GM19239 (cell line): ENCODE measurements around the gene FAM78B.

ENCODE experiments used
- DNase-seq: peaks from one replicate; pipeline ENCODE4 v3.0.0; 2011; ENCODE audit warnings: low spot score; ENCODE audit not compliant: insufficient read length
- FAIRE-seq: peaks from 2 replicates; lab custom pipeline; 2011; peaks lifted over from hg19 to GRCh38; lab: Jason Lieb, UNC

FAM78B gene

GRCh38 chr1:166165661-166166328 lies 1.0 kb downstream of the FAM78B start:
- DNase-seq (no peak), FAIRE-seq (no peak)

- DNase-seq: no peak
- FAIRE-seq: peak; percentile 14
Measured at GRCh38 chr1:166164995-166165660, 1.7 kb downstream of the FAM78B start.

- DNase-seq: no peak
- FAIRE-seq: peak; percentile 4
Measured at GRCh38 chr1:166164646-166164994, 2.2 kb downstream of the FAM78B start.

- FAIRE-seq: no peak
- DNase-seq: no peak
Measured at GRCh38 chr1:166159656-166160055, 7.1 kb downstream of the FAM78B start.

- no peak for FAIRE-seq
- no peak for DNase-seq
Measured at GRCh38 chr1:166156674-166157073, 10.1 kb downstream of the FAM78B start.

GRCh38 chr1:166155108-166155507 lies 11.7 kb downstream of the FAM78B start:
- no peak for DNase-seq
- FAIRE-seq: no peak

- FAIRE-seq (no peak), DNase-seq (no peak)
Measured at GRCh38 chr1:166153525-166154314, 13.1 kb downstream of the FAM78B start.

- FAIRE-seq: no peak
- DNase-seq: no peak
Measured at GRCh38 chr1:166152978-166153377, 13.8 kb downstream of the FAM78B start.

- FAIRE-seq (no peak), DNase-seq (no peak)
Measured at GRCh38 chr1:166151804-166152203, 15.0 kb downstream of the FAM78B start.

- DNase-seq (no peak), FAIRE-seq (no peak)
Measured at GRCh38 chr1:166145499-166145898, 21.3 kb downstream of the FAM78B start.

GRCh38 chr1:166141969-166142368 lies 24.8 kb downstream of the FAM78B start:
- DNase-seq (no peak), FAIRE-seq (no peak)

- DNase-seq (no peak), FAIRE-seq (no peak)
Measured at GRCh38 chr1:166140251-166140650, 26.6 kb downstream of the FAM78B start.

- DNase-seq (no peak), FAIRE-seq (no peak)
Measured at GRCh38 chr1:166139735-166140134, 27.1 kb downstream of the FAM78B start.

- DNase-seq (no peak), FAIRE-seq (no peak)
Measured at GRCh38 chr1:166136699-166137401, 30.0 kb downstream of the FAM78B start.

GRCh38 chr1:166136222-166136621 lies 30.6 kb downstream of the FAM78B start:
- FAIRE-seq: no peak

GRCh38 chr1:166133857-166134256 lies 32.9 kb downstream of the FAM78B start:
- DNase-seq (peak; percentile 7), FAIRE-seq (no peak)

More at GRCh38 chr1:166136222-166136621, 30.6 kb downstream of the FAM78B start:
- DNase-seq: no peak

GRCh38 chr1:166133276-166133841 lies 33.4 kb downstream of the FAM78B start:
- no peak for FAIRE-seq
- no peak for DNase-seq

- no peak for FAIRE-seq
- no peak for DNase-seq
Measured at GRCh38 chr1:166132496-166132895, 34.3 kb downstream of the FAM78B start.

- no peak for DNase-seq
- no peak for FAIRE-seq
Measured at GRCh38 chr1:166129006-166129405, 37.8 kb downstream of the FAM78B start.

GRCh38 chr1:166128195-166128594 lies 38.6 kb downstream of the FAM78B start:
- DNase-seq (no peak), FAIRE-seq (no peak)
